Measurements from ENCODE around the gene PRKN.

- TF ChIP-seq CTCF (IDR thresholded peaks at IDR 0.05) (no peak), POLR2A (IDR thresholded peaks at IDR 0.05) (no peak)
These were observed 524.3 kb downstream of the PRKN start for GRCh38 chr6:162203287-162203686.

All from thyroid gland (tissue), 4 donors.